GM12864 (cell line): Measurements from ENCODE around the gene CDH23.
A peak's percentile ranks its signal among the peaks of the same experiment; 100 is the strongest.

Source experiments
- DNase-seq: peaks from one replicate; pipeline ENCODE4 v3.0.0-alpha.2; 2011; ENCODE audit warnings: low read depth
- H3K4me3 ChIP-seq: 2 replicates; pipeline ENCODE4 v1.5.1; 2011; ENCODE audit warnings: mild to moderate bottlenecking, low read depth, low read length, control low read depth
- CTCF ChIP-seq: IDR thresholded peaks from 2 replicates; pipeline ENCODE4 v1.5.1; 2011; ENCODE audit warnings: low read depth, mild to moderate bottlenecking, moderate library complexity, low read length, control low read depth, inconsistent platforms; ENCODE audit errors: missing control alignments

Gene CDH23

DNA sequence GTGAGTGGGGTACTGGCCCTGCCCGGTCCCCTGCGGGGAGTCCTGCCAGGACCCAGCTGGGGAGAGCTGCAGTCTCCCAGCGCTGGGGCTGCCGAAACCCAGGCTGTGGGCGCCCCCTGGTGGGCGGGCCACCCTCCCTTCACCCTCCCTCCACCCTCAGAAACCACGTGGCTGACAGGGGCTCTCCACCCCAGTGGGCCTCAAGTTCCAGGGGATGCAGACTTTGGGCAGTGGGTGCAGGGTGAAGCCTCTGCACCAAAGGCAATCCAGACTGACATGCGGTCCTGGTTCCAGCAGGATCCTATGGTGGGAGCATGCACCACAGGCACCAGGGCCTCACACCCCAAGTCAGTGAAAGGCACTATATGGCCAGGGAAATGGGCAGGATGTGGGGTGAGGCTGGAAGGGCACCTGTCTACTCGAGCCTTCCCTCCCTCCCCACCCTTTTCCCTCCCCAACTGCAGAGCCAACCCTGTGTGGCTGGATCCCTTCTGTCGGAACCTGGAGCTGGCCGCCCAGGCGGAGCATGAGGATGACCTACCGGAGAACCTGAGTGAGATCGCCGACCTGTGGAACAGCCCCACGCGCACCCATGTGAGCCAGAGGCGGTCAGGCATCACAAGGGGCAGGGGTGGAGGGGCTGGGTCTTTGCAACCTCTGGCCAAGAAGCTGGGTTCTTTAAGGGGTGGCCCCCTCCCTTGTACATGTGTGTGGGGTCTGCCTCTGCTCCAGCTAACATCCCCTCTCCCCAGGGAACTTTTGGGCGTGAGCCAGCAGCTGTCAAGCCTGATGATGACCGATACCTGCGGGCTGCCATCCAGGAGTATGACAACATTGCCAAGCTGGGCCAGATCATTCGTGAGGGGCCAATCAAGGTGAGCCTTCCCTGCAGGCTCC lies 415.5 kb downstream of the CDH23 start:
- no peak for DNase-seq
- H3K4me3 ChIP-seq, result no peak overlapping the region
- peak; percentile 89 for TF ChIP-seq CTCF

GRCh38 chr10:71812913-71813590 lies 416.3 kb downstream of the CDH23 start:
- H3K4me3 ChIP-seq, result no peak overlapping the region
- no peak for TF ChIP-seq CTCF
- no peak for DNase-seq

GRCh38 chr10:71814922-71815411 lies 418.2 kb downstream of the CDH23 start:
- TF ChIP-seq CTCF, result peak; percentile 1
- DNase-seq, result no peak
- H3K4me3 ChIP-seq, result no peak overlapping the region

GRCh38 chr10:71815515-71816130 lies 418.9 kb downstream of the CDH23 start:
- H3K4me3 ChIP-seq, result no peak overlapping the region
- DNase-seq, result no peak
- TF ChIP-seq CTCF, result no peak

DNA sequence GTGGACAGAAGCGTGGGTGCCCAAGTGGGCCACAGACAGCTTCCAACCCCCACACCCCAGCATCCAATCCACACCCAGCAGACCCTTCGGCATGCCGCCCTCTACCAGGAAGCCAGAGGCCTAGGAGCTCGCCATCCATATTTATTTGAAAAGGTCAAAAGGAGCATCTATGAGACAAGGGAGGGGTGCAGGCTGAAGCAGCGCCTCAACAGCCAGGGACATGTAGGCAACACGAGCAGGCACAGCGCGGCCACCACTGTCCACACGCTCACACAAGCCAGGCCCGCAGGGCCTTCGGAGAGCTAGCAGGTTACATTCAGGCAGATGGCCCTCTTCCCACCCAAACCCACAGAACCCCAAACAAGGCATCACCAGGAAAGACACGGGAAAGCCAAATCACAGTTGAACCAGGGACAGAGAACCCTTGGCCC lies 419.7 kb downstream of the CDH23 start:
- no peak overlapping the region for H3K4me3 ChIP-seq
- no peak for TF ChIP-seq CTCF
- no peak for DNase-seq

GRCh38 chr10:71816936-71817618 lies 420.4 kb downstream of the CDH23 start:
- DNase-seq, result no peak
- TF ChIP-seq CTCF, result no peak

More at GRCh38 chr10:71816936-71817618, 420.4 kb downstream of the CDH23 start:
- no peak overlapping the region for H3K4me3 ChIP-seq
